Activated CD8-positive, alpha-beta T cell treated with anti-CD3 and anti-CD28 coated beads, Interleukin-2, amount 10 ng/mL, durations not matched to agents 7 days and 5 days (primary cell): Measurements from ENCODE around the gene ASIP. TPM values are rescaled to one million over a fixed set of nuclear protein-coding genes. Genes with fewer than 3 reads are reported as not detected.
"Not testable (repeated sequence)": the region's sequence is repeated elsewhere in the genome, so short reads cannot be mapped to it uniquely, and the experiment has no call there.

Experiments
- ATAC-seq: fragments of 150-1000 bp; cut with Tn5 transposase; one replicate; pipeline ENCODE4 v1.10.0; 2021; ENCODE audit warnings: moderate library complexity
- CTCF ChIA-PET: fragments of 350-600 bp; sonication (Branson Sonifier 250); formaldehyde crosslinking; loops from one replicate; lab custom pipeline; 2021; ENCODE audit warnings: antibody characterized with exemption; lab: Charles Lee
- POLR2A ChIA-PET: fragments of 350-600 bp; sonication (Branson Sonifier 250); formaldehyde crosslinking; loops from one replicate; lab custom pipeline; 2021; ENCODE audit warnings: antibody characterized with exemption; lab: Charles Lee
- DNase-seq: peaks from one replicate; pipeline ENCODE4 v3.0.0-alpha.2; 2020
- H3K27ac Mint-ChIP-seq: one replicate; pipeline ENCODE4 v1.8.0; 2021; ENCODE audit warnings: mild to moderate bottlenecking, mixed read lengths
- H3K27me3 Mint-ChIP-seq: one replicate; pipeline ENCODE4 v1.8.0; 2021; ENCODE audit warnings: low read depth, mixed read lengths
- H3K36me3 Mint-ChIP-seq: one replicate; pipeline ENCODE4 v1.8.0; 2021; ENCODE audit warnings: low read depth, mixed read lengths
- H3K4me1 Mint-ChIP-seq: one replicate; pipeline ENCODE4 v1.8.0; 2021; ENCODE audit warnings: low read depth, mixed read lengths
- H3K4me3 Mint-ChIP-seq: one replicate; pipeline ENCODE4 v1.8.0; 2021; ENCODE audit warnings: mild to moderate bottlenecking, mixed read lengths
- H3K9me3 Mint-ChIP-seq: one replicate; pipeline ENCODE4 v1.8.0; 2022; ENCODE audit warnings: mixed read lengths; ENCODE audit not compliant: insufficient read depth
- total RNA-seq, 2 experiments: library from RNA; stranded (reverse); gene quantifications; one replicate each; pipeline ENCODE4 v1.2.3, GENCODE V29; 2021

The ASIP gene
- not detected for total RNA-seq

- CTCF ChIA-PET, result interaction anchor here (1.7 kb wide), 1 partner anchor 72 kb away, joined by 7 read pairs; no protein-coding TSS in a partner anchor
- H3K4me3 Mint-ChIP-seq, result no peak within 1 kb of the TSS
- peaks cover 14% of the 10 kb centered on the region for H3K4me1 Mint-ChIP-seq
- H3K9me3 Mint-ChIP-seq, result peaks cover 14% of the 10 kb centered on the region
- ATAC-seq (no peak), DNase-seq (no peak)
- H3K36me3 Mint-ChIP-seq, result peaks cover 5% of the 10 kb centered on the region
- peaks cover 22% of the 10 kb centered on the region for H3K27me3 Mint-ChIP-seq
- H3K27ac Mint-ChIP-seq, result no peak within 1 kb of the TSS
- POLR2A ChIA-PET, result interaction anchor here (0.7 kb wide), 1 partner anchor 429 kb away, joined by 4 read pairs; no protein-coding TSS in a partner anchor
Observed at GRCh38 chr20:34240693-34241615, at the start of gene ASIP. Gene ASIP (plus strand): TSS chr20:34241423. CDS start chr20:34260375, 18,952 bp downstream.

- Mint-ChIP-seq H3K4me3 (no peak overlapping the region), H3K27me3 (peaks cover 30% of the 10 kb centered on the region), H3K4me1 (peaks cover 12% of the 10 kb centered on the region), H3K36me3 (no peaks in the 10 kb centered on the region), H3K27ac (no peak overlapping the region), H3K9me3 (no peaks in the 10 kb centered on the region)
- ChIA-PET POLR2A (no interaction called here), CTCF (no interaction called here)
- DNase-seq (no peak), ATAC-seq (no peak)
Observed at GRCh38 chr20:34193051-34193450, 48.2 kb upstream of the ASIP start.

GRCh38 chr20:34199183-34199582 lies 42.0 kb upstream of the ASIP start:
- ATAC-seq, result no peak
- H3K4me3 Mint-ChIP-seq, result no peak overlapping the region
- no peaks in the 10 kb centered on the region for H3K9me3 Mint-ChIP-seq
- peaks cover 37% of the 10 kb centered on the region for H3K27me3 Mint-ChIP-seq
- no peaks in the 10 kb centered on the region for H3K36me3 Mint-ChIP-seq
- ChIA-PET CTCF (no interaction called here), POLR2A (no interaction called here)
- no peak overlapping the region for H3K27ac Mint-ChIP-seq
- DNase-seq, result no peak
- peaks cover 12% of the 10 kb centered on the region for H3K4me1 Mint-ChIP-seq

DNA sequence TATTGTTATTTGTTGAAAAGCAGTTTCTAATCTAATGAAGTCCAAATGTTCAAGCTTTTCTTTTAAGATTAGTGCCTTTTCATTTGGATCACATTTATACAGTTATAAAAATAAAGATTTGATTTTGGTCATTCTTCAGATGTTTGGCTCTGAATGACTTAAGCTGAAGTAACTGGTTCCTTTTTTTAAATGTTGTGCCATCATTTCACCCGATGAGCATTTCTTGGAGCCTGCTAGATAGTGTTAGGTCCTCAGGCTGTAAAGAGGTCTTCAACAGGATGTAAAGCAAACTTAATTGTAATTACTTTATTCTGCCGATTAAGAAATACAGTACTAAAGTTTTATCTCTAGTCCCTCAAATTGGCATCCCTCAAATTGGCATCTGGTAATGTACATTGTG lies 41.2 kb upstream of the ASIP start:
- H3K27ac Mint-ChIP-seq, result no peak overlapping the region
- POLR2A ChIA-PET, result no interaction called here

GRCh38 chr20:34201531-34201930 lies 39.7 kb upstream of the ASIP start:
- POLR2A ChIA-PET, result no interaction called here
- no peaks in the 10 kb centered on the region for H3K36me3 Mint-ChIP-seq
- DNase-seq, result no peak
- H3K4me1 Mint-ChIP-seq, result no peaks in the 10 kb centered on the region
- no peaks in the 10 kb centered on the region for H3K9me3 Mint-ChIP-seq
- no peak overlapping the region for H3K27ac Mint-ChIP-seq
- H3K27me3 Mint-ChIP-seq, result peaks cover 29% of the 10 kb centered on the region
- no peak overlapping the region for H3K4me3 Mint-ChIP-seq
- CTCF ChIA-PET, result interaction anchor here (1.9 kb wide), 1 partner anchor 11 kb away, joined by 5 read pairs; no protein-coding TSS in a partner anchor
- no peak for ATAC-seq

More for the DNA sequence above, 41.2 kb upstream of the ASIP start:
- Mint-ChIP-seq H3K4me3 (no peak overlapping the region), H3K36me3 (no peaks in the 10 kb centered on the region), H3K9me3 (no peaks in the 10 kb centered on the region), H3K4me1 (peaks cover 4% of the 10 kb centered on the region), H3K27me3 (peaks cover 34% of the 10 kb centered on the region)
- CTCF ChIA-PET, result interaction anchor here (1.2 to 1.9 kb wide), 2 partner anchors 9 to 113 kb away, joined by 5 read pairs; no protein-coding TSS in a partner anchor
- ATAC-seq, result no peak
- DNase-seq, result no peak

DNA sequence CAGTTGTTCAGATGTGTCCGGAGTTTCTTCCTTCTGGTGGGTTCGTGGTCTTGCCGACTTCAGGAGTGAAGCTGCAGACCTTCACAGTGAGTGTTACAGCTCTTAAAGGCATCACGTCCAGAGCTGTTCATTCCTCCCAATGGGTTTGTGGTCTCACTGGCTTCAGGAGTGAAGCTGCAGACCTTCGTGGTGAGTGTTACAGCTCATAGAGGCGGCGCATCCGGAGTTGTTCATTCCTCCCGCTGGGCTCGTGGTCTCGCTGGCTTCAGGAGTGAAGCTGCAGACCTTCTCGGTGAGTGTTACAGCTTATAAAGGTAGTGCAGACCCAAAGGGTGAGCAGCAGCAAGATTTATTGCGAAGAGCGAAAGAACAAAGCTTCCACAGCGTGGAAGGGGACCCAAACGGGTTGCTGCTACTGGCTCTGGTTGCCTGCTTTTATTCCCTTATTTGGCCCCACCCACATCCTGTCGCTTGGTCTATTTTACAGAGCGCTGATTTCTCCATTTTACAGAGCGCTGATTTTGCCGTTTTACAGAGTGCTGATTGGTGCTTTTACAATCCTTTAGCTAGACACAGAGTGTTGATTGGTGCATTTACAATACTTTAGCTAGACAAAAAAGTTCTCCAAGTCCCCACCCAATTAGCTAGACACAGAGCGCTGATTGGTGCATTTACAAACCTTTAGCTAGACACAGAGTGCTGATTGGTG lies 35.9 kb upstream of the ASIP start:
- peak overlapping the region; percentile 47 for H3K4me3 Mint-ChIP-seq
- H3K4me1 Mint-ChIP-seq, H3K36me3 Mint-ChIP-seq, ATAC-seq, H3K27ac Mint-ChIP-seq, POLR2A ChIA-PET, H3K9me3 Mint-ChIP-seq: not testable (repeated sequence)
- CTCF ChIA-PET, result interaction anchor here (0.7 kb wide), 1 partner anchor 417 kb away, joined by 3 read pairs; no protein-coding TSS in a partner anchor
- DNase-seq, result peak; percentile 28
- H3K27me3 Mint-ChIP-seq, result peaks cover 14% of the 10 kb centered on the region

GRCh38 chr20:34209111-34209510 lies 32.1 kb upstream of the ASIP start:
- Mint-ChIP-seq H3K4me1 (no peaks in the 10 kb centered on the region), H3K27ac (no peak overlapping the region), H3K36me3 (no peaks in the 10 kb centered on the region), H3K9me3 (no peaks in the 10 kb centered on the region), H3K27me3 (peaks cover 3% of the 10 kb centered on the region), H3K4me3 (no peak overlapping the region)
- no peak for ATAC-seq
- DNase-seq, result no peak
- ChIA-PET POLR2A (no interaction called here), CTCF (no interaction called here)

DNA sequence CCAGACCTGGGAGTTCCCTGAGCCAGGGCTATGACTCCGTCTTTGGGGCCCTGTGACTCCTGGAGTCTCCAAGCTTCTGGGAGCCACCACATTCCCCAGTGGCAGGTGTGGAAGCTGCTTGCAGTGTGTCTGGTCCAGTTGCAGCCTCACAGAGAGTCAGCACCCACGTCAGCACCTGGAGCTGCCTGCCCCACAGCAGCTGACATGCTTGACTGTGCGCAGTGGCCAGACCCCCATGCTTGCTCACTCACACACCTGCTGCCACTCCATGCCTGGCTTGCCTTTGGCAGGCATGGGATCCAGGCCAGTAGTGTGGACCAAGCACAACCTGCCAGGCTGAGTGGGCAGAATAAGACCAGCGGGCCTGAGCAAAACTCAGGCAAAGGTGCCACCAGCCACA lies 31.0 kb upstream of the ASIP start:
- Mint-ChIP-seq H3K27me3 (peaks cover 3% of the 10 kb centered on the region), H3K9me3 (no peaks in the 10 kb centered on the region), H3K4me3 (no peak overlapping the region), H3K4me1 (no peaks in the 10 kb centered on the region), H3K36me3 (no peaks in the 10 kb centered on the region), H3K27ac (no peak overlapping the region)
- ChIA-PET CTCF (interaction anchor here (0.6 kb wide), 1 partner anchor 559 kb away, joined by 3 read pairs; no protein-coding TSS in a partner anchor), POLR2A (no interaction called here)
- ATAC-seq, result no peak
- DNase-seq, result no peak

DNA sequence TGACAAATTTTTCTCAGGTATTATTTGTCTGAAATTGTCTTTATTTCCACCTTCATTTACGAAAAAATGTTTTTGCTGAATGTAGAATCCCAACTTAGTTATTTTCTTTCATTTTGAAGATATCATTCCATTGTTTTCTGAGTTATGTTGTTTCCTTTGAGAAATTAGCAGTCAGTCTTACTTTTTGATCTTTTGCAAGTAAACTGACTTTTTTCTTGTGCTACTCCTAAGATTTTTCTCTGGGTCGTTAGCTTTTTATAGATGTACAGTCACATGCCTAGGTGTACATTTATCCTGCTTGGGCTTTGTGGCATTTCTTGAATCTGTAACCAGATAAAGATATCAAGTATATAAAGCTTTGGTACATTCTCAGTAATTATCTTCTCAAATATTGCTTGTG lies 29.6 kb upstream of the ASIP start:
- Mint-ChIP-seq H3K27ac (no peak overlapping the region), H3K4me1 (peaks cover 7% of the 10 kb centered on the region), H3K36me3 (no peaks in the 10 kb centered on the region), H3K9me3 (no peaks in the 10 kb centered on the region), H3K4me3 (no peak overlapping the region), H3K27me3 (peaks cover 3% of the 10 kb centered on the region)
- DNase-seq, result no peak
- ChIA-PET CTCF (no interaction called here), POLR2A (no interaction called here)
- no peak for ATAC-seq

DNA sequence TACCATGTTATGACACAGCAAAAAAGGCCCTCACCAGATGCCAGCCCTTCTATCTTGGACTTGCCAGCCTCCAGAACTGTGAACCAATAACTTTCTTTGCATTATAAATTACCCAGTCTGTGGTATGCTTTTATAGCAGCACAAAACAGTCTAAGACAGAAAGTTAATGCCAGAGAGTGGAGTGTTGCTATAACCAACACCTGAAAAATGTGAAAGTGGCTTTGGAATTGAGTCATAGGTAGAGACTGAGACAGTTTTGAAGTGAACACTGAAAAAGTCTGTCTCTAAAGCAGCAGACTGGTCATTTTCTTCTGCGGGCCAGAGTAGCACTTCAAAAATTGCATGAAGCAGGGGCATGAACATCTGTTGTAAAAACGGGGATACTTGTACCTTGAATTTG lies 28.0 kb upstream of the ASIP start:
- Mint-ChIP-seq H3K4me1 (peaks cover 8% of the 10 kb centered on the region), H3K9me3 (no peaks in the 10 kb centered on the region), H3K27ac (no peak overlapping the region), H3K27me3 (peaks cover 9% of the 10 kb centered on the region), H3K4me3 (no peak overlapping the region), H3K36me3 (no peaks in the 10 kb centered on the region)
- ATAC-seq, result no peak
- DNase-seq, result no peak
- ChIA-PET CTCF (no interaction called here), POLR2A (no interaction called here)

- H3K27me3 Mint-ChIP-seq, result peaks cover 22% of the 10 kb centered on the region
- DNase-seq, result peak; percentile 51
- no peaks in the 10 kb centered on the region for H3K36me3 Mint-ChIP-seq
- no peaks in the 10 kb centered on the region for H3K9me3 Mint-ChIP-seq
- ATAC-seq, result peak; percentile 93
- peak overlapping the region; percentile 57 for H3K4me3 Mint-ChIP-seq
- peaks cover 8% of the 10 kb centered on the region for H3K4me1 Mint-ChIP-seq
- no peak overlapping the region for H3K27ac Mint-ChIP-seq
- ChIA-PET CTCF (interaction anchor here (1.1 kb wide), 1 partner anchor 30 kb away, joined by 3 read pairs; no protein-coding TSS in a partner anchor), POLR2A (interaction anchor here (0.6 kb wide), 1 partner anchor 1853 kb away, joined by 4 read pairs; no protein-coding TSS in a partner anchor)
Observed at GRCh38 chr20:34215711-34216381, 25.4 kb upstream of the ASIP start.
